SK-N-SH (cell line): Measurements from ENCODE around the gene NHS. TPM values are rescaled to one million over a fixed set of nuclear protein-coding genes. Genes with fewer than 3 reads are reported as not detected.
A peak's percentile ranks its signal among the peaks of the same experiment; 100 is the strongest.

ENCODE experiments used
- CTCF ChIA-PET: fragments of 300-600, 350-600 bp; formaldehyde crosslinking; extraction: SDS; loops from one replicate; lab custom pipeline; 2021; lab: Yijun Ruan, JAX
- POLR2A ChIA-PET: fragments of 350-600 bp; sonication (Branson Sonifier 250); formaldehyde crosslinking; extraction: SDS; loops from one replicate; lab custom pipeline; 2020; ENCODE audit warnings: antibody characterized with exemption, inconsistent platforms; lab: Yijun Ruan, JAX
- DNase-seq: peaks from one replicate; pipeline ENCODE4 v3.0.0; 2012
- H2AFZ ChIP-seq: fragments of 200-600 bp; sonication (generic); 2 replicates; pipeline ENCODE4 v1.8.1; 2016; ENCODE audit warnings: antibody characterized with exemption, mild to moderate bottlenecking, low read depth
- H3F3A ChIP-seq: fragments of 200-600 bp; sonication (generic); replicated peaks from 2 replicates; pipeline ENCODE3; 2016; ENCODE audit warnings: antibody characterized with exemption, mild to moderate bottlenecking; ENCODE audit not compliant: insufficient read depth
- H3K27ac ChIP-seq, 2 experiments: fragments of 200-500 bp in 1 of 2; fragments of 200-600 bp in 1 of 2; sonication (Bioruptor generic) in 1 of 2; sonication (generic), shearing (Covaris generic) in 1 of 2; 2 replicates each; pipeline versions ENCODE4 v1.5.1 to v1.6.1; 2014 to 2016; ENCODE audit warnings: low read depth in 2 of 2, inconsistent platforms in 1 of 2, low read length in 1 of 2, mild to moderate bottlenecking in 1 of 2, mixed read lengths in 1 of 2
- H3K27me3 ChIP-seq: fragments of 200-600 bp; sonication (generic), shearing (Covaris generic); 2 replicates; pipeline ENCODE4 v1.6.1; 2016; ENCODE audit warnings: mixed run types; ENCODE audit not compliant: insufficient read depth
- H3K36me3 ChIP-seq, 2 experiments: fragments of 200-500 bp in 1 of 2; fragments of 200-600 bp in 1 of 2; sonication (Bioruptor generic) in 1 of 2; sonication (generic) in 1 of 2; replicated peaks in 1 of 2; 2 replicates each; pipeline versions ENCODE3 to v1.5.1; 2014 to 2016; ENCODE audit warnings: low read length in 1 of 2, mild to moderate bottlenecking in 1 of 2; ENCODE audit not compliant: insufficient read depth in 2 of 2, control insufficient read depth in 1 of 2
- H3K4me1 ChIP-seq, 2 experiments: fragments of 200-500 bp in 1 of 2; fragments of 200-600 bp in 1 of 2; sonication (Bioruptor generic) in 1 of 2; sonication (generic), shearing (Covaris generic) in 1 of 2; 2 replicates each; pipeline versions ENCODE4 v1.5.1 to v1.6.1; 2014 to 2016; ENCODE audit warnings: low read depth in 1 of 2, low read length in 1 of 2, mixed run types in 1 of 2; ENCODE audit not compliant: insufficient read depth in 2 of 2, control insufficient read depth in 1 of 2
- H3K4me2 ChIP-seq: fragments of 200-600 bp; sonication (generic), shearing (Covaris generic); 2 replicates; pipeline ENCODE4 v1.6.1; 2017; ENCODE audit warnings: mixed run types
- H3K4me3 ChIP-seq, 2 experiments: fragments of 200-500 bp in 1 of 2; fragments of 200-600 bp in 1 of 2; sonication (Bioruptor generic) in 1 of 2; sonication (generic), shearing (Covaris generic) in 1 of 2; 2 replicates each; pipeline versions ENCODE4 v1.5.1 to v1.8.1; 2014 to 2016; ENCODE audit warnings: low read depth in 2 of 2, inconsistent platforms in 1 of 2, low read length in 1 of 2, mild to moderate bottlenecking in 1 of 2, mixed read lengths in 1 of 2, moderate library complexity in 1 of 2
- H3K79me2 ChIP-seq: fragments of 200-600 bp; sonication (generic); 2 replicates; pipeline ENCODE4 v1.8.1; 2017; ENCODE audit warnings: mild to moderate bottlenecking; ENCODE audit not compliant: insufficient read depth
- H3K9ac ChIP-seq: fragments of 200-600 bp; sonication (generic); 2 replicates; pipeline ENCODE4 v1.6.1; 2017; ENCODE audit warnings: mixed run types
- H3K9me2 ChIP-seq: fragments of 200-600 bp; sonication (generic); 2 replicates; pipeline ENCODE4 v1.6.1; 2017; ENCODE audit warnings: mixed run types
- H3K9me3 ChIP-seq: fragments of 200-600 bp; sonication (generic); 2 replicates; pipeline ENCODE4 v1.6.1; 2017; ENCODE audit warnings: mixed run types, mild to moderate bottlenecking, moderate library complexity
- H4K20me1 ChIP-seq: fragments of 200-600 bp; sonication (generic); 2 replicates; pipeline ENCODE4 v1.6.1; 2017; ENCODE audit warnings: mild to moderate bottlenecking, mixed run types; ENCODE audit not compliant: insufficient read depth
- CHD2 ChIP-seq: fragments of 150-350 bp; IDR thresholded peaks from 2 replicates; pipeline ENCODE4 v1.6.1; 2018; ENCODE audit warnings: low read length; ENCODE audit not compliant: partially characterized antibody
- EP300 ChIP-seq, 2 experiments: IDR thresholded peaks; 2 replicates each; pipeline versions ENCODE4 v1.4.0 to v1.6.1; 2012; ENCODE audit warnings: borderline replicate concordance in 1 of 2, low read depth in 1 of 2, low read length in 1 of 2
- EZH2phosphoT487 ChIP-seq: fragments of 200-600 bp; sonication (generic); IDR thresholded peaks from 2 replicates; pipeline ENCODE4 v1.6.1; 2017; ENCODE audit warnings: low read depth, mixed run types, mild to moderate bottlenecking, antibody characterized with exemption, moderate library complexity, borderline replicate concordance
- FOSL2 ChIP-seq: IDR thresholded peaks from 2 replicates; pipeline ENCODE4 v1.4.0; 2012; ENCODE audit warnings: low read depth, mild to moderate bottlenecking, moderate library complexity, borderline replicate concordance
- FOXM1 ChIP-seq: IDR thresholded peaks from 2 replicates; pipeline ENCODE4 v1.4.0; 2012; ENCODE audit warnings: low read depth, mild to moderate bottlenecking
- JUND ChIP-seq: IDR thresholded peaks from 2 replicates; pipeline ENCODE4 v1.4.0; 2012
- MAX ChIP-seq: IDR thresholded peaks from 2 replicates; pipeline ENCODE4 v1.4.0; 2012; ENCODE audit warnings: low read depth
- MXI1 ChIP-seq: IDR thresholded peaks from 2 replicates; pipeline ENCODE4 v1.6.1; 2012; ENCODE audit warnings: mild to moderate bottlenecking, low read depth, low read length, improper control_type of control experiment
- NFIC ChIP-seq: IDR thresholded peaks from 2 replicates; pipeline ENCODE4 v1.4.0; 2012; ENCODE audit warnings: borderline replicate concordance
- PBX3 ChIP-seq: IDR thresholded peaks from 2 replicates; pipeline ENCODE4; 2012
- POLR2AphosphoS5 ChIP-seq: IDR thresholded peaks from 2 replicates; pipeline ENCODE4 v1.6.1; 2012; ENCODE audit warnings: low read depth, low read length
- RCOR1 ChIP-seq: fragments of 150-350 bp; IDR thresholded peaks from 2 replicates; pipeline ENCODE4 v1.6.1; 2017; ENCODE audit warnings: antibody characterized with exemption, low read length
- REST ChIP-seq: IDR thresholded peaks from 2 replicates; pipeline ENCODE4 v1.6.1; 2012; ENCODE audit warnings: mild to moderate bottlenecking, low read depth, low read length, moderate library complexity
- RFX5 ChIP-seq: IDR thresholded peaks from 2 replicates; pipeline ENCODE4 v1.6.1; 2012; ENCODE audit warnings: mild to moderate bottlenecking, improper control_type of control experiment, low read length
- RXRA ChIP-seq: IDR thresholded peaks from 2 replicates; pipeline ENCODE4 v1.4.0; 2012; ENCODE audit warnings: low read depth, mild to moderate bottlenecking, borderline replicate concordance
- TAF1 ChIP-seq: IDR thresholded peaks from 2 replicates; pipeline ENCODE4 v1.6.1; 2012; ENCODE audit warnings: low read depth, mild to moderate bottlenecking, low read length, moderate library complexity, borderline replicate concordance
- TCF12 ChIP-seq: IDR thresholded peaks from 2 replicates; pipeline ENCODE4 v1.4.0; 2012
- TEAD4 ChIP-seq: IDR thresholded peaks from 2 replicates; pipeline ENCODE4 v1.4.0; 2012; ENCODE audit warnings: mild to moderate bottlenecking, borderline replicate concordance; ENCODE audit not compliant: insufficient read depth
- USF2 ChIP-seq: fragments of 150-350 bp; IDR thresholded peaks from 2 replicates; pipeline ENCODE4 v1.6.1; 2017; ENCODE audit warnings: antibody characterized with exemption, low read length, low read depth, borderline replicate concordance
- YY1 ChIP-seq: IDR thresholded peaks from 2 replicates; pipeline ENCODE4 v1.4.0; 2012; ENCODE audit warnings: low read depth, mild to moderate bottlenecking
- WGBS: methylation state at CpG from one replicate; pipeline ENCODE4 v1.1.6; 2017; ENCODE audit warnings: low lambda C conversion rate; 5-methylcytosine and 5-hydroxymethylcytosine counted together
- polyA plus RNA-seq, 3 experiments: library from polyadenylated mRNA; depleted of rRNA; stranded (reverse); fragments of >200 nt; gene quantifications; 2 replicates each; pipeline ENCODE4 v1.2.3, GENCODE V29; 2012

Gene NHS
- polyA plus RNA-seq, 1 of the 3 experiments (the other 2 are of a cell fraction), result 1.0 TPM

- Histone ChIP-seq H3K27ac (no peak overlapping the region), H3K9ac (no peak overlapping the region), H2AFZ (no peak overlapping the region), H3K4me3 (no peak overlapping the region), H3K9me3 (no peaks in the 10 kb centered on the region), H4K20me1 (no peaks in the 10 kb centered on the region), H3K4me1 (peaks cover 17 to 22% of the 10 kb centered on the region in 2 experiments; a peak in 3 of 4 replicates), H3K79me2 (no peaks in the 10 kb centered on the region), H3K36me3 (no peaks in the 10 kb centered on the region), H3K27me3 (no peaks in the 10 kb centered on the region; the same call in 1 of the 2 replicates), H3F3A (no peaks in the 10 kb centered on the region), H3K4me2 (no peak overlapping the region), H3K9me2 (no peaks in the 10 kb centered on the region)
- ChIA-PET POLR2A (no interaction called here), CTCF (interaction anchor here (1.4 to 2.6 kb wide), 2 partner anchors 11 to 45 kb away, joined by 3 to 13 read pairs; no protein-coding TSS in a partner anchor)
- DNase-seq, result no peak
- whole genome bisulfite sequencing, result 47% methylated on average over 2 of the region's 2 CpGs
- no peak for TF ChIP-seq CHD2
- no peak for TF ChIP-seq FOSL2
- no peak for TF ChIP-seq USF2
- TF ChIP-seq EZH2phosphoT487, result no peak
- TF ChIP-seq FOXM1, result no peak
- no peak for TF ChIP-seq MAX
- TF ChIP-seq REST, result no peak
Observed at GRCh38 chrX:17546356-17546755, 171.4 kb downstream of the NHS start.

- no peak for DNase-seq
- H4K20me1 ChIP-seq, result no peaks in the 10 kb centered on the region
- 17% methylated on average over 2 of the region's 2 CpGs for WGBS
- H3K4me3 ChIP-seq, result no peak overlapping the region
- no peaks in the 10 kb centered on the region for H3K79me2 ChIP-seq
- TF ChIP-seq CHD2 (no peak), TCF12 (peak; percentile 74), TAF1 (no peak), FOSL2 (peak; percentile 56; the same call in 1 of the 2 replicates), RFX5 (no peak), PBX3 (peak; percentile 33; the same call in 1 of the 2 replicates), MXI1 (no peak), RCOR1 (no peak), EP300 (IDR thresholded peaks at IDR 0.05; ENCODE audit: borderline replicate concordance in 1 of 2, low read depth in 1 of 2, low read length in 1 of 2) (peak in 1 of 2 experiments; percentile 52; a peak in 1 of 4 replicates), NFIC (peak; percentile 91), POLR2AphosphoS5 (no peak), YY1 (peak; percentile 51; the same call in 1 of the 2 replicates), JUND (no peak), TEAD4 (no peak), MAX (peak; percentile 94), EZH2phosphoT487 (no peak), RXRA (no peak; the same call in 1 of the 2 replicates)
- H2AFZ ChIP-seq, result no peak overlapping the region
- peak overlapping the region; percentile 20; the same call in 1 of the 2 replicates for H3K4me2 ChIP-seq
- no peaks in the 10 kb centered on the region for H3F3A ChIP-seq
- no peaks in the 10 kb centered on the region for H3K9me3 ChIP-seq
- no peaks in the 10 kb centered on the region for H3K9me2 ChIP-seq
- no peaks in the 10 kb centered on the region for H3K36me3 ChIP-seq
- peaks cover 20 to 22% of the 10 kb centered on the region in 2 experiments for H3K4me1 ChIP-seq
- H3K27ac ChIP-seq, result peak overlapping the region; percentile 43 to 53; a peak in 3 of 4 replicates
- CTCF ChIA-PET, result interaction anchor here (1.3 kb wide), 1 partner anchor 10 kb away, joined by 4 read pairs; no protein-coding TSS in a partner anchor
- no peak overlapping the region for H3K9ac ChIP-seq
- no peaks in the 10 kb centered on the region; the same call in 1 of the 2 replicates for H3K27me3 ChIP-seq
- POLR2A ChIA-PET, result no interaction called here
Observed at GRCh38 chrX:17547658-17548057, 172.7 kb downstream of the NHS start.
